CD4-positive, alpha-beta T cell treated with Interleukin-17A for 1 hour (primary cell): ENCODE data around the gene BEST3.
"Not testable (repeated sequence)": the region's sequence is repeated elsewhere in the genome, so short reads cannot be mapped to it uniquely, and the experiment has no call there.

ENCODE experiments used
- DNase-seq: peaks from one replicate; pipeline ENCODE4 v3.0.0-alpha.2; 2020

Gene BEST3

GRCh38 chr12:69645031-69645430 lies 54.1 kb downstream of the BEST3 start:
- DNase-seq = no peak

GRCh38 chr12:69644511-69644910 lies 54.6 kb downstream of the BEST3 start:
- DNase-seq = no peak

GRCh38 chr12:69642531-69642930 lies 56.6 kb downstream of the BEST3 start:
- no peak for DNase-seq

- no peak for DNase-seq
Observed at GRCh38 chr12:69641546-69641945, 57.6 kb downstream of the BEST3 start.

- DNase-seq = peak; percentile 59
Observed at GRCh38 chr12:69639400-69640016, 59.6 kb downstream of the BEST3 start.

- no peak for DNase-seq
Observed at GRCh38 chr12:69633061-69633460, 66.0 kb downstream of the BEST3 start.

- DNase-seq = no peak
Observed at GRCh38 chr12:69630191-69630590, 68.9 kb downstream of the BEST3 start.

GRCh38 chr12:69627501-69627900 lies 71.6 kb downstream of the BEST3 start:
- no peak for DNase-seq

GRCh38 chr12:69623970-69624369 lies 75.1 kb downstream of the BEST3 start:
- no peak for DNase-seq

- DNase-seq = no peak
Observed at GRCh38 chr12:69621551-69621950, 77.6 kb downstream of the BEST3 start.

- DNase-seq = no peak
Observed at GRCh38 chr12:69620921-69621320, 78.2 kb downstream of the BEST3 start.

GRCh38 chr12:69620077-69620476 lies 79.0 kb downstream of the BEST3 start:
- DNase-seq = no peak

- no peak for DNase-seq
Observed at GRCh38 chr12:69619050-69619449, 80.1 kb downstream of the BEST3 start.

- no peak for DNase-seq
Observed at GRCh38 chr12:69616025-69616424, 83.1 kb downstream of the BEST3 start.

GRCh38 chr12:69613351-69613750 lies 85.8 kb downstream of the BEST3 start:
- DNase-seq = no peak

- DNase-seq = no peak
Observed at GRCh38 chr12:69610729-69611128, 88.4 kb downstream of the BEST3 start, which contains the start of gene LRRC10. LRRC10 (minus strand) TSS chr12:69610907; CDS start chr12:69610838, 69 bp downstream.

- no peak for DNase-seq
Observed at GRCh38 chr12:69610126-69610525, 89.0 kb downstream of the BEST3 start.

- DNase-seq = no peak
Observed at GRCh38 chr12:69608114-69608513, 91.0 kb downstream of the BEST3 start.

GRCh38 chr12:69604275-69604674 lies 94.8 kb downstream of the BEST3 start:
- DNase-seq = not testable (repeated sequence)
